ENCODE results near the gene RESP18.

DNA sequence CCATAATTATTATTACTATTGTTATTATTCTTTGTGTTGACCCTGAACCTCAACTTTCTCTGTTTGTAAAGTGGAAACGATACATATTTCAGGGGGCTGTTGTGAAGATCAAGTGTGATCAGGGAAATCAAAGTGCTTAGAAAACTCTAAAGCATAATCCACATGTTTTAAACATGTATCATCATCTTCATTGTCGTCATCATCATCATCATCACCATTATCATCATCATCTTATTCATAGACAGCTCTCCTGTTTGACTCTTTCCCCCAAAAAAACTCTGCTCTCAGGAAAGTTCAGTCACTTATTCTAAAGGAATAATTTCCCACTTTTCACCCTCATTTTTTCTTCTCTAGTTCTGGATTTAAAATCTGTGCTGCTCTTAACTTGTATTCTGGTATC, 28.3 kb downstream of the RESP18 start:
- TF ChIP-seq EP300 (conservative IDR thresholded peaks at IDR 0.05; ENCODE audit: poor library complexity, severe bottlenecking), result no peak
- TF ChIP-seq, protein P1, sequence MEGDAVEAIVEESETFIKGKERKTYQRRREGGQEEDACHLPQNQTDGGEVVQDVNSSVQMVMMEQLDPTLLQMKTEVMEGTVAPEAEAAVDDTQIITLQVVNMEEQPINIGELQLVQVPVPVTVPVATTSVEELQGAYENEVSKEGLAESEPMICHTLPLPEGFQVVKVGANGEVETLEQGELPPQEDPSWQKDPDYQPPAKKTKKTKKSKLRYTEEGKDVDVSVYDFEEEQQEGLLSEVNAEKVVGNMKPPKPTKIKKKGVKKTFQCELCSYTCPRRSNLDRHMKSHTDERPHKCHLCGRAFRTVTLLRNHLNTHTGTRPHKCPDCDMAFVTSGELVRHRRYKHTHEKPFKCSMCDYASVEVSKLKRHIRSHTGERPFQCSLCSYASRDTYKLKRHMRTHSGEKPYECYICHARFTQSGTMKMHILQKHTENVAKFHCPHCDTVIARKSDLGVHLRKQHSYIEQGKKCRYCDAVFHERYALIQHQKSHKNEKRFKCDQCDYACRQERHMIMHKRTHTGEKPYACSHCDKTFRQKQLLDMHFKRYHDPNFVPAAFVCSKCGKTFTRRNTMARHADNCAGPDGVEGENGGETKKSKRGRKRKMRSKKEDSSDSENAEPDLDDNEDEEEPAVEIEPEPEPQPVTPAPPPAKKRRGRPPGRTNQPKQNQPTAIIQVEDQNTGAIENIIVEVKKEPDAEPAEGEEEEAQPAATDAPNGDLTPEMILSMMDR (IDR thresholded peaks at IDR 0.05; ENCODE audit: poor library complexity, severe bottlenecking), result no peak
- TF ChIP-seq EZH2 (IDR thresholded peaks at IDR 0.05; ENCODE audit: borderline replicate concordance, insufficient read depth, low read length, poor library complexity, severe bottlenecking), result no peak
- no peak for TF ChIP-seq SMC3 (conservative IDR thresholded peaks at IDR 0.05; ENCODE audit: poor library complexity)
- no peak for TF ChIP-seq POLR2AphosphoS5 (IDR thresholded peaks at IDR 0.05)
- no peak for TF ChIP-seq MXI1 (conservative IDR thresholded peaks at IDR 0.05; ENCODE audit: poor library complexity, severe bottlenecking)
- TF ChIP-seq, protein P2, sequence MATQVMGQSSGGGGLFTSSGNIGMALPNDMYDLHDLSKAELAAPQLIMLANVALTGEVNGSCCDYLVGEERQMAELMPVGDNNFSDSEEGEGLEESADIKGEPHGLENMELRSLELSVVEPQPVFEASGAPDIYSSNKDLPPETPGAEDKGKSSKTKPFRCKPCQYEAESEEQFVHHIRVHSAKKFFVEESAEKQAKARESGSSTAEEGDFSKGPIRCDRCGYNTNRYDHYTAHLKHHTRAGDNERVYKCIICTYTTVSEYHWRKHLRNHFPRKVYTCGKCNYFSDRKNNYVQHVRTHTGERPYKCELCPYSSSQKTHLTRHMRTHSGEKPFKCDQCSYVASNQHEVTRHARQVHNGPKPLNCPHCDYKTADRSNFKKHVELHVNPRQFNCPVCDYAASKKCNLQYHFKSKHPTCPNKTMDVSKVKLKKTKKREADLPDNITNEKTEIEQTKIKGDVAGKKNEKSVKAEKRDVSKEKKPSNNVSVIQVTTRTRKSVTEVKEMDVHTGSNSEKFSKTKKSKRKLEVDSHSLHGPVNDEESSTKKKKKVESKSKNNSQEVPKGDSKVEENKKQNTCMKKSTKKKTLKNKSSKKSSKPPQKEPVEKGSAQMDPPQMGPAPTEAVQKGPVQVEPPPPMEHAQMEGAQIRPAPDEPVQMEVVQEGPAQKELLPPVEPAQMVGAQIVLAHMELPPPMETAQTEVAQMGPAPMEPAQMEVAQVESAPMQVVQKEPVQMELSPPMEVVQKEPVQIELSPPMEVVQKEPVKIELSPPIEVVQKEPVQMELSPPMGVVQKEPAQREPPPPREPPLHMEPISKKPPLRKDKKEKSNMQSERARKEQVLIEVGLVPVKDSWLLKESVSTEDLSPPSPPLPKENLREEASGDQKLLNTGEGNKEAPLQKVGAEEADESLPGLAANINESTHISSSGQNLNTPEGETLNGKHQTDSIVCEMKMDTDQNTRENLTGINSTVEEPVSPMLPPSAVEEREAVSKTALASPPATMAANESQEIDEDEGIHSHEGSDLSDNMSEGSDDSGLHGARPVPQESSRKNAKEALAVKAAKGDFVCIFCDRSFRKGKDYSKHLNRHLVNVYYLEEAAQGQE (IDR thresholded peaks at IDR 0.05; ENCODE audit: borderline replicate concordance), result no peak
- TF ChIP-seq RAD21 (conservative IDR thresholded peaks at IDR 0.05), result no peak
- TF ChIP-seq TAF1 (IDR thresholded peaks at IDR 0.05; ENCODE audit: low read depth), result no peak
